NCI-H524 (cell line): ENCODE results near the gene ILRUN.
"Not testable (repeated sequence)": the region's sequence is repeated elsewhere in the genome, so short reads cannot be mapped to it uniquely, and the experiment has no call there.

Experiments used
- DNase-seq, 2 experiments: peaks; one replicate each; lab custom pipeline; 2025; lab: John Stamatoyannopoulos, UW

Gene ILRUN

DNA sequence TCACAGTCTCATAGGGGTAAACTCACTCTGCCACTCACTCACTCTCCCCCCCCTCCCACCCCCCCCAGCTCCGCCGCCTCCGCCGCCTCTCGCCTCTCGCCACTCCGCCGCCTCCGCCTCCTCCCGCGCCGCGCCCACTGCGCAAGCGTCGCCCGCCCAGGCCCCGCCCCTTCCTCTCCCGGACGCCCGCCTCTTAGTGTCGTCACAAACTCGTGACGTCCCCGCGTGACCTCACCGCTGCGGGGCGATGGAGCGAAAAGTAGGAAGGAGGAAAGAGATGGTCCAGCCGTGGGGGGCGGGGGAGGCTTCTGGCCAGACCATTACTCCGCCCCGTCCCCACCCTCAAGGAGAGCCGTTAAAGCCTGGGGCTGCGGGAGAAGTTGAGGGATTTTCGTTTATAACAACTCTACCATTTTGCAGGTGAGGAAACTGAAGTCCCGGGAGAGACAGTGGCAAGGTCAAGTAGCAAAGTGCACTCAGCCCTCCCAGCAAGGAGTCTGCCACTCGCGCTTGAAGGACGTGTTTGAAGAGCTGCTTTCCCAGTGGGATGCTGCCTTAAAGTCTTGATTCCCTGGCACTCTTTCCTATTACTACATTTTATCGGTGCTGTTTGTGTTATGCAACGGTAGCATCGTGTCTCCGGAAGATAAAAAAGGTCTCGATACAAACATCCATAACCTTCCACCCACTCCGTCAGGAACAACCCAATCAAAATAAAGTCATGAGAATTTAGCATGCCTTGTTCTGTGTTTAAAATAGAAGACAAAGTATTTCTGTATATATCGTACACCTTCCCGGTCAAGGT is at the start of gene ILRUN:
Gene ILRUN, minus strand, starts transcription at position 29 of the 805 bp plus-strand sequence. CDS start 164 bp downstream, outside the sequence.
- peak; percentile 84 to 89 for DNase-seq

DNA sequence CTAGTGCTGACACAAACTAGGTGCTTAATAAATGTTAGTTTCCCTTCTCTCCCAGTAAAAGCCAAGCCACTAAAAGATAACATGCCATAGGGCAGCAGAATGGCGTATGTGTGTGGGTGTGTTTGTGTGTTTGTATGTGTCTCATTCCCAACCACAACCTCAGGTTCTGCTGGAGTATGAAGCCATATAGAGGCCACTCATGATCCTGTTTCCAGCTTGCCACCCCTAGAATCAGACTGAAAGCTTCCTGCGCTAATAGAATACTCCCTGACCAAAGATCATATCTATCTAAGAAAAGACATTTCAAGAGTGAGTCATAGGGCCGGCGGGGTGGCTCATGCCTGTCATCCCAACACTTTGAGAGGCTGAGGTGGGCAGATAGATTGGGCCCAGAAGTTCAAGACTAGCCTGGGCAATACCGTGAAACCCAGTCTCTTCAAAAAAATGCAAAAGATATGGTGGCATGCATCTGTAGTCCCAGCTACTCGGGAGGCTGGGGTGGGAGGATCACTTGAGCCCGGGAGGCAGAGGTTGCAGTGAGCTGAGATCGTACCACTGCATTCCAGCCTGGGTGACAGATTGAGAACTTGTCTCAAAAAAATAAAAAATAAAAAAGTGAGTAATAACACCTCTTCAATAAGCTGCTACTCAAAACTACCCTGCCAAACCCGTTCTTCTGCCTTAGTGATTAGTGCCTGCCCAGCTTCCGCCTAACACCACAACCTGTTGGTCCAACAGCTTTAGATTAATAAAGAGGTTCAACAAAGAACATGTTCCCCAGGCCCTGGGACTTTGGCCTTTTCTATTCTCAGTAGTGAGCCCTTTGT is 48.9 kb upstream of the ILRUN start:
- no peak for DNase-seq

DNA sequence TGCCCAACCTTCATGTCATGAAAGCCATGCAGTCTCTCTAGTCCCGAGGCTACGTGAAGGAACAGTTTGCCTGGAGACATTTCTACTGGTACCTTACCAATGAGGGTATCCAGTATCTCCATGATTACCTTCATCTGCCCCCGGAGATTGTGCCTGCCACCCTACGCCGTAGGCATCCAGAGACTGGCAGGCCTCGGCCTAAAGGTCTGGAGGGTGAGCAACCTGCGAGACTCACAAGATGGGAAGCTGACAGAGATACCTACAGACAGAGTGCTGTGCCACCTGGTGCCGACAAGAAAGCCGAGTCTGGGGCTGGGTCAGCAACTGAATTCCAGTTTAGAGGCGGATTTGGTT is 47.7 kb upstream of the ILRUN start:
- DNase-seq: not testable (repeated sequence)

DNA sequence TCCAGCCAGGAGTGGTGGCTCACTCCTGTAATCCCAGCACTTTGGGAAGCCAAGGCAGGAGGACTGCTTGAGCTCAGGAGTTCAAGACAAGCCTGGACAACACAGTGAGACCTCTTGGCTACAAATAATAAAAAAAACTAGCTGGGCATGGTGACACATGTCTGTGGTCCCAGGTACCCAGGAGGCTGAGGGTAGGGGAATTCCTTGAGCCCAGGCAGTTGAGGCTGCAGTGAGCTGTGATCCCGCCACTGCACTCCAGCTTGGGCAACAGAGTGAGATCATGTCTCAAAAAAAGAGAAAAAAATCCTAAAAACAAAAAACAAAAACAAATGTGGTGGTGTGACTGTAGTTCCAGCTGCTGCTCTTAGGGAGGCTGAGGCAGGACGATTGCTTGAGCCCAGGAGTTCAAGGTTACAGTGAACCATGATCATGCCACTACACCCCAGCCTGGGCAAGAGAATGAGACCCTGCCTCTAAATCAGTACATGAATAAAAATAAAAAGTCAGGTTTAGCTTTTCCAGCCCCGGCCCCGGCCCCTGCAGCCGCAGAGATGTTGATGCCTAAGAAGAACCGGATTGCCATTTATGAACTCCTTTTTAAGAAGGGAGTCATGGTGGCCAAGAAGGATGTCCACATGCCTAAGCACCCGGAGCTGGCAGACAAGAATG is 47.2 kb upstream of the ILRUN start:
- DNase-seq: no peak

DNA sequence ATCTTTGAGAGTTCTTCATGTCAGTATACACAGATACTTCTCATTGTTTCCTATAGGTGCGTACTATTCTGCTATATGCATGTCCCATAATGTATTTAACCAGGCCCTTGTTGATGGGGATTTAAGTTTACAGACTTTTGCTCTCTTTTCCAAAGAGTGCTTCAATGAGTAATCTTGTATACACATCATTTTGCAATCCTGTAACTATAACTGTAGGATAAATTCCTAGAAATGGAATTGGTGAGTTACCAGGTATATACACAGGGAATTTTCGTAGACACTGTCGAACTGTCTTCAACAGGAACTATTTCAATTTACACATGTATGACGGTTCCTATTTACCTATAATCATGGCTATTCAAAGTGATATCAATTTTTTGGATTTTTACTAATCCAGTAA is 45.5 kb upstream of the ILRUN start:
- DNase-seq: no peak

DNA sequence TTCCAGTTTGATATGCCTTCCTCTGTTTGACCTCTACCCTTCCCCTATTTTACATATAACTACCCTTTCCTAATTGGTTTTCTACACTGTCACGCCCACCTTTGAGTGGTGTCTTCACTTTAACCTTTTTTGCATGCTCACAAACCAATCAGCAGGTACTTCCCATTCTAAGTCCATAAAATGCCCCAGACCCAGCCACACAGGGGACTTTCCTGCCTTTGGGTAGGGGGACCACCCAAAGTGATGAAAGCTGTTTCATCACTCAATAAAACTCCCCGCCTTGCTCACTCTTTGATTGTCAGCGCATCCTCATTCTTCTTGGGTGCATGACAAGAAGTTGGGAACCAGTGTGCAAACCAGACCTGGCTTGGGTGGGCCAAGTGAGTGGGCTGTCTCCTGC is 40.3 kb upstream of the ILRUN start:
- no peak for DNase-seq

DNA sequence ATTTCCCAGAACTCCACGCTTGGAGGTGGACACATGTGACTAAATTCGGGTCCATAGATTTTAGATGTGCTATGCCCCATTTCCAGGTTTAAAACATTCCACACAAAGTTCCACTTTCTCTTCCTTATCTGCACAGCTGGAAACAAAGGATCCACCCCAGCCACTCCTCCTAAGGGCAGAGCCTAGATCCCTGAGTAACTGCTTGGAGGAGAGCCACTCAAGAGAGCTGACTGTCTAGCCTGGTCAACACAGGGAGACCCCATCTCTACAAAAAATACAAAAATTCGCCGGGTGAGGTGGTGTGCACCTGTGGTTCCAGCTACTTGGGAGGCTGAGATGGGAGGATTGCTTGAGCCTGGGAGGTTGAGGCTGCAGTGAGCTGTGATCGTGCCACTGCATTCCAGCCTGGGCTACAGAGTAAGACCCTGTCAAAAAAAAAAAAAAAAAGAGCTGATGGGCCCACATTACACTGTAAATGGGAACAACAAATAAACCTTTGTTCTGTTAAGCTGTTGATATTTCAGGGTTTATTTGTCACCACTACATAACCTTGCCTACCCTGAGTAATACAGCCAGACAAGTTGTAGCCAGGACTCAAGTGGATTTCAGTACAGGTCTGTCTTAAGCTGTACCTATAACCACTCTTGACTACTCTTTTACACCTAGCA is 35.0 kb upstream of the ILRUN start:
- DNase-seq: no peak

DNA sequence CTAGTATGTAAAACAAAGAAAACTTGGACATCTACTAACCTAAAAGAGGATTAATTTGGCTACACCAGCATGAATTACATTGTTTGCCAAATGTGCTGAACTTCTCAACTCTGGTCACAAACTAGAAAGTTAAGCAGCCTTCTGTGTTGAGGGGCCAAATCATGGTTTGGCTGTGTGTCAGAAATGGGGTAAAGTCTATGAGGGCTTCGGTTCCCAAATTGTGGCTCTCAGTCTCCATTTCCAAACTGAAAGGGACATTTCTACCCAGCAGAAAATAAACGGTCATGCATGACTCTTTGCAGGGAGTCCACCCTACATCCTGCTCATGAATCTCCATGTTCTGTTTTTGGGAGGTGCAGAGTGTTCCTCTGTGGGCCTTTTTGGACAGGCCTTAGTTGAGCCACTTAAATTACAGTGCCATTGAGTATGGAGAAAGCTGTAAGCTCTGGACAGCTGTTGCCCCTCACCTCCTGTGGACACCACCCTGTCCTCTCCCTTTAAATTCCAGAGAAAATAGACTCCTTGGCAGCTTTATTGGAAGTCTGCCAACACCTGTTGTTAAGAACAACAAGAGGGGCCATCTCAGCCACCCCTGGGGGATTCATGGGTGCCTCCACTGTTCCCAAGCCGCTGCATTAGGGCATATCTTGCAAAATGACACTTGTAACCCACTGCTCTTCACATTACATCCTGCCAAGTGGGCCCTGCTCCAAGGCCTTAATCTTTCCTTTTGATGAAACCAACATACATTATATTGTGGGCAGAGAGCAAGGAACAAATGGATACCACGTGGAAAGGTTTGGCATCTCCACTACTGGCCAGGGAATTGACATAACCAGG is 33.3 kb upstream of the ILRUN start:
- peak; percentile 37 to 62 for DNase-seq

DNA sequence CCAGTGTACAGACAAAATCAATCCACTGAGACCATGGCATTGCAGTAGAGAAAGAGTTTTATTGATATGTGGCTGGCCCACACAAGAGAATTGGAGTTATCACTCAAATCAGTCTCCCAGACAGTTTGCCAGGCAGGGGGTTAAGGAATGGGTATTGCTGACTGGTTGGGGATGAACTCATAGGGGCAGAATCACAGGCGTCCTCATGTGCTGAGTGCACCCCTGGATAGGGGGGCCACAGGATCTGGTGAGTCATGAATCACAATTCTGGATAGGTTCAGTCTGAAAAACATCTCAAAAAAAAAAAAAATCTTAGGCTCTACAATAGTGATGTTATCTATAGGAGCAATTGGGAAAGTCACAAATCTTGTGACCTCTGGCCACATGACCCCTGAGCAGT is 29.5 kb upstream of the ILRUN start:
- DNase-seq: no peak

DNA sequence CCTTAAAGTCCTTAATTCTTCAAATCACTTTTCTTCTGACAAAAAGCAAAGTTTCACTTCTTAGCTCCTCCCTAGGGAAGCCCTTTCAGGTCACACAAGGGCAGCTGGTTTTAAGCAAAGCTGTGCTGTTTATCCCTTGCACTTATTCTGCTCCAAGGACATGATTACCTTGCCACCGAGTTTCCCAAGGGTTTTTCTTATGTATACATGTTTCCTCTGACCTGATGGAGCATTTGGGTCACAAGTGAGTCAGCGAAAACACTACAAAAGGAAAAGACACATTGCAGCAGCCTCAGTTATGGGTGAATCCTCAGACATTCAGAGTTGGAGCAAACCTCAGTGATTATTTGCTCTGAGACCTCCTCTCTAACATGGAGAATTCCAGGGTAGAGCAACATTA is 26.6 kb upstream of the ILRUN start:
- no peak for DNase-seq

DNA sequence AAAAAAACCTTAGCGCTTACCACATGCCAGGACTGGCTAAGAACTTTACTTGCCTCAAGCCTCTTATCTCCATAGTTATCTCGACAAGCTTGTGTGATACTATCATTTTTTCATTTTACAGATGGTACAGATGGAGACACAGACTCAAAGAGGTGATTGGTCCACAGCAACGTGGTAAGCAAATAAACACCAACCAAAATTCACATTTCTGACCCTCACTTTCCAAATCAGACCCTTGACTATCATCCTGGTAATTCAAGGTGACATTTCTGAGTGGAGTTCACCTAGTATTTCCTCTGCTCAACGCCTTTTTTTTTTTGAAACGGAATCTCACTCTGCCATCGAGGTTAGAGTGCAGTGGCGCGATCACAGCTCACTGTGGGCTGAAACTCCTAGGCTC is 25.9 kb upstream of the ILRUN start:
- DNase-seq: no peak

DNA sequence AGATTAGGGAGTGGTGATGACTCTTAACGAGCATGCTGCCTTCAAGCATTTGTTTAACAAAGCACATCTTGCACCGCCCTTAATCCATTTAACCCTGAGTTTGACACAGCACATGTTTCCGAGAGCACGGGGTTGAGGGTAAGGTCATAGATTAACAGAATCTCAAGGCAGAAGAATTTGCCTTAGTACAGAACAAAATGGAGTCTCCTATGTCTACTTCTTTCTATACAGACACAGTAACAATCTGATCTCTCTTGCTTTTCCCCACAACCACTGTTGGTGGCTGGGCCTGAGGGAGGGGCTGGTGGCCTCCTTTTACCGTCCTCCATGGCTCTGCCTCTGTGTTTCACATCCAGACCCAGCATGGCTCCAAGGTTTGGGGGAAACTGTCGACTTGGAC is 23.6 kb upstream of the ILRUN start:
- DNase-seq: peak; percentile 9 to 22

DNA sequence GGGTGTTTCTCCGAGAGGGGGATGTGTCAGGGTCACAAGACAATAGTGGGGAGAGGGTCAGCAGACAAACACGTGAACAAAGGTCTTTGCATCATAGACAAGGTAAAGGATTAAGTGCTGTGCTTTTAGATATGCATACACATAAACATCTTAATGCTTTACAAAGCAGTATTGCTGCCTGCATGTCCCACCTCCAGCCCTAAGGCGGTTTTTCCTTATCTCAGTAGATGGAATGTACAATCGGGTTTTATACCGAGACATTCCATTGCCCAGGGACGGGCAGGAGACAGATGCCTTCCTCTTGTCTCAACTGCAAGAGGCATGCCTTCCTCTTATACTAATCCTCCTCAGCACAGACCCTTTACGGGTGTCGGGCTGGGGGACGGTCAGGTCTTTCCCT is 23.1 kb upstream of the ILRUN start:
- not testable (repeated sequence) for DNase-seq

DNA sequence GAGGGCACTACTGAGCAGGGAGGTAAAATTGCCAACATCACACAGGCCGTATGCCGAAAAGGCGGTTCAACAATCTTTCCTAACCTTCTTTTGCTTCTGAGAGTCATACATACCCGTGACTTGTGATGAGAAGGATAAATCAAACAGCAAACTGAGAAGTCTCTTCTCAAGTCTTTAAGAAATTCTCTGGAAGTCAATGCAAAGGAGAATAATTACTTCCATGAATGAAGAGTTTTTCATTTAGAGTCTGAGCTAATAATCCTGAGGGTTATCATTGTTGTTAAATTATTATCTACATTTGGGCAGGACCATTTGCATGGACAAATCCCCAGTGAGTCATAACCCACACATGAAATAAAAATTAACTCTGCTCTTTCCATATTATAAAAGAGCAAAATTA is 22.4 kb upstream of the ILRUN start:
- DNase-seq: no peak

DNA sequence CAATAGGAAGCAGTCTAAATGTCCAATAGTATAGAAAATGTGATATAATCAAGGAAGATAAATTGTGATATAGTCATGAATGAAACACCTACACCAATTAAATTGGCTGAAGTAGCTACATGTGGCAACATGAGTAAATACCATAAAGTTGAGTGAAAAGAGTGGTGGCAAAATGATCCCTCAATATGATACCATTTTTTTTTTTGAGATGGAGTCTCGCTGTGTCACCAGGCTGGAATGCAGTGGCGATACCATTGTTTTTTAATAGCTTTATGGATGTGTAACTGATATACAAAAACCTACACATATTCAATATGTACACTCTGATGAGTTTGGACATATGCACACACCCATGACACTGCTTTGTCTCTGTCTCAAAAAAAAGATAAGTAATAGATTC is 20.9 kb upstream of the ILRUN start:
- DNase-seq: no peak

DNA sequence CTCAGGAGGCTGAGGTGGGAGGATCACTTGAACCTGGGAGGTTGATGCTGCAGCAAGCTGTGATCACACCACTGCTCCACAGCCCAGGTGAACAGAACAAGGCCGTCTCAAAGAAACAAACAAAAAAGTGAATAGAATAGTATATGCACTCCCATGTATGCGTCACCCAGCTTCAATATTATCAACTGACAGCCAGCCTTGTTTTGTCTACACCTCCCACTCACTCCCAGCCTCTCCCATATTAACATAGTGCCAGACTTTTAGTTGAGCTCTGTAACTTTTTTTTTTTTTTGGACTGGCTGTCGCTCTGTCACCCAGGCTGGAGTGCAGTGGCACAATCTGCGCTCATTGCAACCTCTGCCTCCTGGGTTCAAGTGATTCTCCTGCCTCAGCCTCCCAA is 18.1 kb upstream of the ILRUN start:
- DNase-seq: no peak

DNA sequence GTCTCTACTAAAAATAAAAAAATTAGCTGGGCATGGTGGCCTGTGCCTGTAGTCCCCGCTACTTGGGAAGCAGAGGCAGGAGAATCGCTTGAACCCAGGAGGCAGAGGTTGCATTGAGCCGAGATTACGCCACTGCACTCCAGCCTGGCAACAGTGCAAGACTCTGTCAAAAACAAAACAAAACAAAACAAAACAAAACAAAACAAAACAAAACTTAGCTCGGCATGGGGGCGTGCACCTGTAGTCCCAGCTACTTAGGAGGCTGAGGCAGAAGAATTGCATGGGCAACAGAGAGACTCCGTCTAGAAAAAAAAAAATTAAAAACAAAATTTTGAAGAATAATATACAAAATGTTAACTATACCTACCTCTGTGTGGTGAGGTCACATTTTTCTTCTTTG is 16.3 kb upstream of the ILRUN start:
- DNase-seq: not testable (repeated sequence)

DNA sequence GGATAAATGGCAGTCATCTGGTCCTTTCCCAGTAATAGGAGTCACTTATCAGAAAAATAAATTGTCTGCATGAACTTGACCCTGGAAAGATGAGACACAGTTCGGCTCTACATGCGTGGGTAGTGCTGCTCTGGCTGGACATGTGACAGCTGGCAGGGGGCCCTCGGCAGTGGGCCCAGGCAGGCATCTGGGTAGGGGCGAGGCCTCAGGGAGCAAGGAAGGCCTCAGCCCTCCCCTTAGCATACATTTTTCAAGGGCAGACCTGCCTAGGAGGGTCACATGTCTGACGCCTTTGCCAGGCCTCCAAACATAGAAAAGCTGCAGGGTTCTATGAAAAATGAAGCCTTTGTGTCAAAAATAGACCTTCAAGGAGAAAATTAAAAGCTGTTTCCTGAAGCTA is 12.8 kb upstream of the ILRUN start:
- DNase-seq: peak; percentile 65 to 78

DNA sequence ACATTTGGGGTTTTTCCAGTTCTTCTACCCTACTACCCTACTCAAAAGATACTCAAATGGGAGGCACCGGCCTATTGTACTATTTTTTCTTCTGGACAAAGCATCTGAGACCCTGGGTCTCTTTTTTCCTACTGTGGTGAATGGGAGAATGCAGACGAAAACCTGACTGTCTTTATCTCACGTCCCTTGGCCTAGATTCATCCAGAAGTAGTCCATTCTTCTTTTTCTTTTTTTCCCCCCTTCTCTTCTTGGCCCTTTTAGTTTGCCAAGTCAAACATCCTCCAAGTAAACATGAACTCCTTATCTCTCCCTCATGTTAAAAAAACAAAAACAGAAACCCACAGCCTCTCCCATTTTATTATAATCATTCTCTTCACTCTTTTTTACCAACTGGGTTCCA is 8.7 kb upstream of the ILRUN start:
- DNase-seq: no peak

DNA sequence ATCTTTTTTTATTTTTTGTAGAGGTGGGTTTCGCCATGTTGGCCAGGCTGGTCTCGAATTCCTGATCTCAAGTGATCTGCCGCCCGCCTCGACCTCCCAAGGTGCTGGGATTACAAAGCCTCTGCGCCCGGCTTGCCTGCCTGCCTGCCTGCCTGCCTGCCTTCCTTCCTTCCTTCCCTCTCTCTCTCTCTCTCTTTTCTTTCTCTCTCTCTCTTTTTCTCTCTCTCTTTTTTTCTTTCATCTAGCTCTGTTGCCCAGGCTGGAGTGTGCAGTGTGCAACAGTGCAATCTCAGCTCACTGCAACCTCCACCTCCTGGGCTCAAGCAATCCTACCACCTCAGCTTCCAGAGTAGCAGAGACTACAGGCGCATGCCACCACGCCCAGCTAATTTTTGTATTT is 4.6 kb upstream of the ILRUN start:
- no peak for DNase-seq

DNA sequence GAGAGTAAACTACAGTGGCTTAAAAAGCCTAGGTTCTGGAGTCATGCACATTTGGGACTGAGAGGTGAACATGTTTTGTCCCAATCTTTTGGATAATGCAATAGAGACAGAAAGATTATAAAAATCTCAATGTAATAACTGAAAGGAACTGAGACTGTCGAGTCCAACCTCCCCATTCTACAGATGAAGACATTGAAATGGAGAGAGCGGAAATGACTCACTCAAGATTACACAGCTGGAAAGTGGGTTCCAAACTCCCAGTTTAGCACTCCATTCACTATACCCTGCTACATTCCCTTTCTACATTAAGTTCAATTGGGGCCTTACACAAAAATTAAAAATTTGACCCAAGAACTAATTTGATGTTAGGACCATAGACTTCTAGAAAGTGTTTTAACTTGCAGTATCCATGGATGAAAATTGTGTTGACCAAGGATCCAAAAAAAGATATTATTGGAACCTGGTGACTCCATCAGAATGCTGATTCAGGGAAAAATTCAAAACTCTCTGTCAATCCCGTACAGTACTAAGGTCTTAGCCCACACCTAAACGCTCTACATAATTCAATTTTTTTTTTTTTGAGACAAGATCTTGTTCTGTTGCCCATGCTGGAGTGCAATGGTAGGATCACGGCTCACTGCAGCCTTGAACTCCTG is 1.5 kb upstream of the ILRUN start:
- no peak for DNase-seq
